ENCODE results near the gene GUCA2B. TPM values are rescaled to one million over a fixed set of nuclear protein-coding genes. Genes with fewer than 3 reads are reported as not detected.

The GUCA2B gene
- total RNA-seq, 1 donor from 2014 or later, result not detected

DNA sequence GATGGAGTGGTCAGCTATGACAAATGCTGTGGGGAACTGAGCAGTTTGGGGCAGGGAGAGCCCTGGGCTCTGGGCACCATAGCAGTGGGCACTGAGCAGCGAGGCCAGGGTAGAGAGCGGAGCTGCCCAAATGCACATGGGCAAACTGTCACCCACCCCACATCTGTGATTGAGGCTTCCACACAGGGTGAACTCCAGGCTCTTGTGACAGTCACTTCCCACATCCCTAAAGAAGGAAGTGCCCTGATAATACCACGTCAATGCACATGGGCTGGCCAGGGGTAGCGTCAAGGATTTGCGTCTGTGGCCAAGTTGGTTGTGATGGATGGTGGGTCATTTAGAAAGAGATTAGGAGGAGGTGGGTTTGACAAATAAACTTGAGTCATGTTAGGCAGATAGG, 2.6 kb upstream of the GUCA2B start:
- TF ChIP-seq, protein P1, sequence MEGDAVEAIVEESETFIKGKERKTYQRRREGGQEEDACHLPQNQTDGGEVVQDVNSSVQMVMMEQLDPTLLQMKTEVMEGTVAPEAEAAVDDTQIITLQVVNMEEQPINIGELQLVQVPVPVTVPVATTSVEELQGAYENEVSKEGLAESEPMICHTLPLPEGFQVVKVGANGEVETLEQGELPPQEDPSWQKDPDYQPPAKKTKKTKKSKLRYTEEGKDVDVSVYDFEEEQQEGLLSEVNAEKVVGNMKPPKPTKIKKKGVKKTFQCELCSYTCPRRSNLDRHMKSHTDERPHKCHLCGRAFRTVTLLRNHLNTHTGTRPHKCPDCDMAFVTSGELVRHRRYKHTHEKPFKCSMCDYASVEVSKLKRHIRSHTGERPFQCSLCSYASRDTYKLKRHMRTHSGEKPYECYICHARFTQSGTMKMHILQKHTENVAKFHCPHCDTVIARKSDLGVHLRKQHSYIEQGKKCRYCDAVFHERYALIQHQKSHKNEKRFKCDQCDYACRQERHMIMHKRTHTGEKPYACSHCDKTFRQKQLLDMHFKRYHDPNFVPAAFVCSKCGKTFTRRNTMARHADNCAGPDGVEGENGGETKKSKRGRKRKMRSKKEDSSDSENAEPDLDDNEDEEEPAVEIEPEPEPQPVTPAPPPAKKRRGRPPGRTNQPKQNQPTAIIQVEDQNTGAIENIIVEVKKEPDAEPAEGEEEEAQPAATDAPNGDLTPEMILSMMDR (IDR thresholded peaks at IDR 0.05), result no peak
- H3K9me3 Mint-ChIP-seq (ENCODE audit: unreplicated experiment), result no peaks in the 10 kb centered on the region
- no peak for DNase-seq (ENCODE audit: extremely low spot score, unreplicated experiment)
- no peaks in the 10 kb centered on the region for H3K36me3 Mint-ChIP-seq (ENCODE audit: unreplicated experiment)
- H3K27me3 Mint-ChIP-seq (ENCODE audit: unreplicated experiment), result peaks cover 20% of the 10 kb centered on the region
- no peak overlapping the region for H3K4me3 Mint-ChIP-seq (ENCODE audit: unreplicated experiment)
- no peaks in the 10 kb centered on the region for H3K4me1 Mint-ChIP-seq (ENCODE audit: unreplicated experiment)
- H3K27ac Mint-ChIP-seq (ENCODE audit: unreplicated experiment), result no peak overlapping the region

DNA sequence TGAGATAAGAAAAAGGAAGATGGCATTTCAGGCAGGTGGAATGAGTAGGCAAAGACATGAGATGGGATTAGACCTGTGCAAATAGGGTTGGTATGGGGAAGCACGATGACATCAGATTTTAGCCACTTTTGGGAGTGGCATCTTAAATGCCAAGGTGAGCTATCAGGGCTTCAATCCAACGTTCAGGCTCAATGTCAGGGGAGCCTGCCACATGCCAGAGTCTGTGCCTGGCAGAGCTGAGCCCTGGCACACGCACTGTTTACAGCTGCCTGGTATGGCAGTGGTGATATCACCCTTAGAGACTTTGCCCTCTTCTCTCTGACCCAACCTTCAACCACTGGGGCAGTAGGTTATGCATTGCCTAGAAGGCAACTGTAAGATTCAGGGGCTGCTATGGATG, 1.1 kb upstream of the GUCA2B start:
- H3K36me3 Mint-ChIP-seq (ENCODE audit: unreplicated experiment), result no peaks in the 10 kb centered on the region
- no peak overlapping the region for H3K4me3 Mint-ChIP-seq (ENCODE audit: unreplicated experiment)
- H3K27me3 Mint-ChIP-seq (ENCODE audit: unreplicated experiment), result peaks cover 20% of the 10 kb centered on the region
- H3K27ac Mint-ChIP-seq (ENCODE audit: unreplicated experiment), result no peak overlapping the region
- H3K9me3 Mint-ChIP-seq (ENCODE audit: unreplicated experiment), result no peaks in the 10 kb centered on the region
- TF ChIP-seq, protein P1 (IDR thresholded peaks at IDR 0.05), result no peak
- no peak for DNase-seq (ENCODE audit: extremely low spot score, unreplicated experiment)
- H3K4me1 Mint-ChIP-seq (ENCODE audit: unreplicated experiment), result no peaks in the 10 kb centered on the region

DNA sequence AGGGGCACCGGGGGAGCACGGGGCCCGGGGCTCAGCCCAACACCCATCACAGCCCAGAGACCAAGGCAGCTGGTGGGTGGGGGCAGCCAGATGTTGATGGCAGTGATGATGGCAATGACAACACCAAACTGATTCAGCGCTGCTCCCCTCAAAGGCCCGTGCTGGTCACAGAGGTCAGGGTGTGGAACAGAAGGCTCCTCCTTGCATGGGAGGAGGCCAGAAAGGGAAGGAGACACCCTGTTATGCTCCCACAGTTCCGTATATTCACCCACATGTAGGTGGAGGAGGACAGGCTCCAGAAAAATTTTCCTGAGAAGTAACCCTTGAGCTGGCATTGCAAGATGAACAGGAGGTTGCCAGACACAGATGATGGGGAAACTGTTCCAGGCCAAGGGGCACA, 414 bp downstream of the GUCA2B start:
- H3K4me1 Mint-ChIP-seq (ENCODE audit: unreplicated experiment), result no peaks in the 10 kb centered on the region
- no peak for DNase-seq (ENCODE audit: extremely low spot score, unreplicated experiment)
- no peaks in the 10 kb centered on the region for H3K36me3 Mint-ChIP-seq (ENCODE audit: unreplicated experiment)
- no peaks in the 10 kb centered on the region for H3K9me3 Mint-ChIP-seq (ENCODE audit: unreplicated experiment)
- H3K4me3 Mint-ChIP-seq (ENCODE audit: unreplicated experiment), result no peak overlapping the region
- H3K27me3 Mint-ChIP-seq (ENCODE audit: unreplicated experiment), result peaks cover 20% of the 10 kb centered on the region
- TF ChIP-seq, protein P1 (IDR thresholded peaks at IDR 0.05), result no peak
- H3K27ac Mint-ChIP-seq (ENCODE audit: unreplicated experiment), result no peak overlapping the region

DNA sequence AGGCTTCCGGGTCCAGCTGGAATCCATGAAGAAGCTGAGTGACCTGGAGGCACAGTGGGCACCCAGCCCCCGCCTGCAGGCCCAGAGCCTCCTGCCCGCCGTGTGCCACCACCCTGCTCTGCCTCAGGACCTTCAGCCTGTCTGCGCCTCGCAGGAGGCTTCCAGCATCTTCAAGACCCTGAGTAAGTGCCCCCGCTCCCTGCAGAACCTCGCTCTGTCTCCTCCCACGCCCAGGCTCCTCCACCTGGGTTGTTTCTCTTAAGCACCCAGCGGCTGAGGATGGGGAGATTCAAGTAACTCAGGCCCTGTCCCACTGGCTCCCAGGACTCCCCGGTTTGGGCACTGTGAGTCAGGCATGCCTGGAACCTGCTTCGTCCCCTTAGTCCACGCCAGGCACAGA, 1.5 kb downstream of the GUCA2B start:
- peaks cover 23% of the 10 kb centered on the region for H3K27me3 Mint-ChIP-seq (ENCODE audit: unreplicated experiment)
- no peak overlapping the region for H3K4me3 Mint-ChIP-seq (ENCODE audit: unreplicated experiment)
- DNase-seq (ENCODE audit: extremely low spot score, unreplicated experiment), result no peak
- H3K27ac Mint-ChIP-seq (ENCODE audit: unreplicated experiment), result no peak overlapping the region
- no peaks in the 10 kb centered on the region for H3K9me3 Mint-ChIP-seq (ENCODE audit: unreplicated experiment)
- H3K4me1 Mint-ChIP-seq (ENCODE audit: unreplicated experiment), result no peaks in the 10 kb centered on the region
- TF ChIP-seq, protein P1 (IDR thresholded peaks at IDR 0.05), result no peak
- H3K36me3 Mint-ChIP-seq (ENCODE audit: unreplicated experiment), result no peaks in the 10 kb centered on the region

DNA sequence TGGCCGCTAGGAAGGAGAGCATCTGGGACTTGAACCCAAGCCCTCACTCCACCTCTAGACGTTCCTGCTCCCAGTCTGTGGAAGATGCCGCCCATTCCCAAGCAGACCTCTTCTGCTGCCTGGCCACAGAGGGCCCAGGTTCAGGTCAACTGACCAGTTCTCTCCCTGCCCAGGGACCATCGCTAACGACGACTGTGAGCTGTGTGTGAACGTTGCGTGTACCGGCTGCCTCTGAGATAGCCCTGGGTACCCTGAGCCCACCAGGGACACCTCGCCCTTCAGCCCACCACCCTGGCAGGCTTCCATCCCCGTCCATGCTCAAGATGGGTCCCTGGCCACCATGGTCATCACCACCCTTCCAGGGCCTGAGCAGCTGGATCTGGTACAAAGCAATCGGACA, 2.2 kb downstream of the GUCA2B start:
- Mint-ChIP-seq H3K4me3 (ENCODE audit: unreplicated experiment) (no peak overlapping the region), H3K27ac (ENCODE audit: unreplicated experiment) (no peak overlapping the region), H3K27me3 (ENCODE audit: unreplicated experiment) (peaks cover 19% of the 10 kb centered on the region), H3K4me1 (ENCODE audit: unreplicated experiment) (no peaks in the 10 kb centered on the region), H3K9me3 (ENCODE audit: unreplicated experiment) (no peaks in the 10 kb centered on the region), H3K36me3 (ENCODE audit: unreplicated experiment) (no peaks in the 10 kb centered on the region)
- DNase-seq (ENCODE audit: extremely low spot score, unreplicated experiment), result no peak
- TF ChIP-seq, protein P1 (IDR thresholded peaks at IDR 0.05), result no peak
